HEK293T (cell line): ENCODE results near the gene GARIN5A.

Experiments
- CTCF ChIA-PET: fragments of 350-600 bp; formaldehyde crosslinking; extraction: SDS; loops from one replicate; lab custom pipeline; 2021; ENCODE audit warnings: antibody characterized with exemption, inconsistent platforms; lab: Yijun Ruan, JAX
- POLR2A ChIA-PET: fragments of 350-600 bp; formaldehyde crosslinking; extraction: SDS; loops from one replicate; lab custom pipeline; 2020; ENCODE audit warnings: antibody characterized with exemption, inconsistent platforms; lab: Yijun Ruan, JAX
- DNase-seq: peaks from one replicate; pipeline ENCODE4 v3.0.0; 2012; ENCODE audit warnings: mixed read lengths; ENCODE audit errors: extremely low spot score
- NFRKB ChIP-seq: fragments of 450-650 bp; IDR thresholded peaks from 2 replicates; pipeline ENCODE4 v1.6.1; 2016; ENCODE audit warnings: mild to moderate bottlenecking, moderate library complexity
- TF ChIP-seq, protein P1 (sequence below): fragments of 450-650 bp; IDR thresholded peaks from 2 replicates; pipeline ENCODE4 v1.6.1; 2016

Gene GARIN5A

DNA sequence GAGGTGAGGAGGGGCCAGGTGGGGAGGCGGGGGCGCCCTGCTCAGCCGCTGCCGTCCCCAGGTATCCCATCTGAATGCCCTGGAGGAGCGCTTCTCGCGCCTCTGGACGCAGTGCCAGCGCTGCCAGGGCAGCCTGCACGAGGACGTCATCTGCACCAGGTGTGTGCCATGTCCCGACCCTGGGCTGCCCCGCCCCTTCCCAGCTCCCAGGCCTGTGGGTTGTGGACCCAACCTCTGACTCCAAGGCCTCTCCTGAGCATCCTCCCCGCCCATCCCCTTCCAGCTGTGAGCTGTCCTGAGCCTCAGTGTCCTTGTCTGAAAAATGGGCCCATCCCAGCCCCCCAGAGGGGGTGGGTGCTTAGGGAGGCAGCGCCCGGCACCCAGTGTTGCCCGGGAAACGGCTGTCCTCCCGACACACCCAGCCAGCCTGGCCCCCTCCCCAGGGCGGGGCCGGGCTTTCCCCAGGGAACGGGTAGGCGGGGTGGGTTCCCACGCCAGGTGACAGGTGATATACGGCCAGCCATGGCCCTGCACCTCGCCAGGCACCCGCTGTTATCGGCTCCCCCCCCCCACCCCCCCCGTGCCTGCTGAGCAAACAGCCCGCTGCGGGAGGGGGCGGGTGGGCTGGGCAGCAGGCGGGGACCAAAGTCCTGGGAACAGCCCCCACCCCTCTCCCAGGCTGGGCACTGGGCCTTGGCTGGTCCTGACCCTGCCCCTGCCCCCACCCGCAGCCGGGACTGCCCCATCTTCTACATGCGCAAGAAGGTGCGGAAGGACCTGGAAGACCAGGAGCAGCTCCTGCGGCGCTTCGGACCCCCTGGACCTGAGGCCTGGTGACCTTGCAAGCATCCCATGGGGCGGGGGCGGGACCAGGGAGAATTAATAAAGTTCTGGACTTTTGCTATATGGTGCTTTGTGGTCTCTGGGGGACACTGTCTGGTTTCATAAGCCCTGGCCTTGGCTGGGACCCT is 59.3 kb downstream of the GARIN5A start:
- no peak for DNase-seq
- CTCF ChIA-PET: no interaction called here
- TF ChIP-seq, protein P1, sequence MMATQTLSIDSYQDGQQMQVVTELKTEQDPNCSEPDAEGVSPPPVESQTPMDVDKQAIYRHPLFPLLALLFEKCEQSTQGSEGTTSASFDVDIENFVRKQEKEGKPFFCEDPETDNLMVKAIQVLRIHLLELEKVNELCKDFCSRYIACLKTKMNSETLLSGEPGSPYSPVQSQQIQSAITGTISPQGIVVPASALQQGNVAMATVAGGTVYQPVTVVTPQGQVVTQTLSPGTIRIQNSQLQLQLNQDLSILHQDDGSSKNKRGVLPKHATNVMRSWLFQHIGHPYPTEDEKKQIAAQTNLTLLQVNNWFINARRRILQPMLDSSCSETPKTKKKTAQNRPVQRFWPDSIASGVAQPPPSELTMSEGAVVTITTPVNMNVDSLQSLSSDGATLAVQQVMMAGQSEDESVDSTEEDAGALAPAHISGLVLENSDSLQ: no peak
- no peak for TF ChIP-seq NFRKB
- POLR2A ChIA-PET: no interaction called here
